ENCODE results near the gene ZNF236.

DNA sequence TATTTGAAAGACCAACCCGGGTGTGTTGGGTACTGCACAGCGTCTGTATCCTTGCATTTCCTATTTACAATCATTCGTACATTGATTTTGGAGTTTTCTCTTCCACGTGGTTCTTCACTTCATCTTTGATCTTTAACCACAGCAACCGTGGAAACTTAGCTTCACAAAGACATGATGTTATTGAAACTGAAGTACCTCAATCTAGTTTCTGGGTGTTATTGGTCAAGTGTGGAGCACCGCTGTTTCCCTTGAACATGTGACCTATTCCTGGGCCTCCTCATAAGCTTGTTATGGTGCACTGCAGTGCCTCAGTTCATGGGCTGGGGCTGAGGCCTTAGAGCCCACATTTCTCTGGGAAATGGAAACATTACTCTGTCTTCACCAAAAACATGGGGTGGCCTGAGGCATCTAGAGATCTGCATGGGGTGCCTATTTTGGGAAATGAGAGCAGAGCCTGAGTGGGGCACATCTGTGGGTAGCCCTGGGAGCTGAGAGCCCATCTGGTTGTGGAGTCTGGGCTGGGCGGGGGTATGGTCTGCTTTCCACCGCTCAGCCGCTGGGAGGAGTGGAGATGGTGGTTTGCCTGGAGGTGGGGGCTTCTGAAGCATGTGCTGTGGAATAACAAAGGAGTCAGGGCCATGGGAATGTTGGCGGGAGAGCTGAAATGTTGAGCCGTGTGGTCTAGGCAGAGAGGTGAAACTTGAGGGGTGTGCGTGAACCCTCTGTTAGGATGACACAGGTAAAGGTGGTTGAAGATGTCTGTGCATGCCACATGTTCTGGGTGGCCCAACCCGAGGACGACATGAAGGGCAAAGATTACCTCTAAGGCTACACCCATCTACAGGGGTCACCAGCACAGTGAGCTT is 37.4 kb downstream of the ZNF236 start:
- no peak for TF ChIP-seq POLR2A (IDR thresholded peaks at IDR 0.05)
- TF ChIP-seq, protein P1, sequence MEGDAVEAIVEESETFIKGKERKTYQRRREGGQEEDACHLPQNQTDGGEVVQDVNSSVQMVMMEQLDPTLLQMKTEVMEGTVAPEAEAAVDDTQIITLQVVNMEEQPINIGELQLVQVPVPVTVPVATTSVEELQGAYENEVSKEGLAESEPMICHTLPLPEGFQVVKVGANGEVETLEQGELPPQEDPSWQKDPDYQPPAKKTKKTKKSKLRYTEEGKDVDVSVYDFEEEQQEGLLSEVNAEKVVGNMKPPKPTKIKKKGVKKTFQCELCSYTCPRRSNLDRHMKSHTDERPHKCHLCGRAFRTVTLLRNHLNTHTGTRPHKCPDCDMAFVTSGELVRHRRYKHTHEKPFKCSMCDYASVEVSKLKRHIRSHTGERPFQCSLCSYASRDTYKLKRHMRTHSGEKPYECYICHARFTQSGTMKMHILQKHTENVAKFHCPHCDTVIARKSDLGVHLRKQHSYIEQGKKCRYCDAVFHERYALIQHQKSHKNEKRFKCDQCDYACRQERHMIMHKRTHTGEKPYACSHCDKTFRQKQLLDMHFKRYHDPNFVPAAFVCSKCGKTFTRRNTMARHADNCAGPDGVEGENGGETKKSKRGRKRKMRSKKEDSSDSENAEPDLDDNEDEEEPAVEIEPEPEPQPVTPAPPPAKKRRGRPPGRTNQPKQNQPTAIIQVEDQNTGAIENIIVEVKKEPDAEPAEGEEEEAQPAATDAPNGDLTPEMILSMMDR (IDR thresholded peaks at IDR 0.05) = no peak

Data from stomach (tissue), 4 donors.